Smooth muscle cell (in vitro differentiated cells): ENCODE data around the gene MIER1. TPM values are rescaled to one million over a fixed set of nuclear protein-coding genes. Genes with fewer than 3 reads are reported as not detected.

ENCODE experiments used
- DNase-seq: peaks from one replicate; lab custom pipeline; 2025; ENCODE audit not compliant: unreplicated experiment; lab: John Stamatoyannopoulos, UW
- H2AFZ ChIP-seq: fragments of 200-600 bp; sonication (generic); 2 replicates; pipeline ENCODE4 v1.6.0; 2016; ENCODE audit warnings: antibody characterized with exemption, low read depth, mild to moderate bottlenecking
- H3F3A ChIP-seq: fragments of 200-600 bp; sonication (generic); 2 replicates; pipeline ENCODE4 v1.6.0; 2017; ENCODE audit warnings: antibody characterized with exemption, low read depth
- H3K27ac ChIP-seq: fragments of 200-600 bp; sonication (generic); 2 replicates; pipeline ENCODE4 v1.5.1; 2016; ENCODE audit warnings: low read depth, mild to moderate bottlenecking
- H3K27me3 ChIP-seq: fragments of 200-600 bp; sonication (generic); 2 replicates; pipeline ENCODE4 v1.6.1; 2016; ENCODE audit warnings: low read depth, mild to moderate bottlenecking
- H3K36me3 ChIP-seq: fragments of 200-600 bp; sonication (generic); 2 replicates; pipeline ENCODE4 v1.5.1; 2016; ENCODE audit warnings: low read depth
- H3K4me1 ChIP-seq: fragments of 200-600 bp; sonication (generic); 2 replicates; pipeline ENCODE4 v1.5.1; 2016; ENCODE audit warnings: low read depth
- H3K4me2 ChIP-seq: fragments of 200-600 bp; sonication (generic); 2 replicates; pipeline ENCODE4 v1.6.0; 2016; ENCODE audit warnings: mild to moderate bottlenecking
- H3K4me3 ChIP-seq: fragments of 200-600 bp; sonication (generic); 2 replicates; pipeline ENCODE4 v1.5.1; 2016; ENCODE audit warnings: mild to moderate bottlenecking
- H3K79me2 ChIP-seq: fragments of 200-600 bp; sonication (generic); 2 replicates; pipeline ENCODE4 v1.6.0; 2016; ENCODE audit warnings: low read depth, mild to moderate bottlenecking
- H3K9ac ChIP-seq: fragments of 200-600 bp; sonication (generic); 2 replicates; pipeline ENCODE4 v1.6.0; 2016; ENCODE audit warnings: low read depth
- H3K9me3 ChIP-seq: fragments of 200-600 bp; sonication (generic); replicated peaks from 2 replicates; pipeline ENCODE4 v1.5.1; 2016; ENCODE audit warnings: low read depth
- H4K20me1 ChIP-seq: fragments of 200-600 bp; sonication (generic); 2 replicates; pipeline ENCODE4 v1.6.0; 2016; ENCODE audit warnings: low read depth
- CTCF ChIP-seq: fragments of 200-600 bp; sonication (generic); IDR thresholded peaks from 2 replicates; pipeline ENCODE4 v1.5.1; 2017; ENCODE audit warnings: borderline replicate concordance, mild to moderate bottlenecking, antibody characterized with exemption; ENCODE audit not compliant: insufficient read depth, poor library complexity, severe bottlenecking
- WGBS: methylation state at CpG from one replicate; pipeline ENCODE4 v1.1.7; 2016; ENCODE audit warnings: low lambda C conversion rate; 5-methylcytosine and 5-hydroxymethylcytosine counted together
- polyA plus RNA-seq: library from polyadenylated mRNA; unstranded; fragments of >200 nt; fragmentation: Nextera tagmentation; extraction: Ambion mirVana; gene quantifications from 2 replicates; pipeline ENCODE4 v1.2.1, GENCODE V29; 2016
- total RNA-seq: library from RNA; depleted of rRNA; stranded (reverse); fragments of >200 nt; gene quantifications from 2 replicates; pipeline ENCODE4 v1.2.3, GENCODE V29; 2014

The MIER1 gene
- total and polyA plus RNA-seq, 2 experiments from 2014 or later = 17.4 to 36.1 TPM

- Histone ChIP-seq H3K27me3 (no peaks in the 10 kb centered on the region), H3K27ac (peak overlapping the region; percentile 90), H3K4me2 (peak overlapping the region; percentile 67), H2AFZ (no peak overlapping the region), H3K4me3 (no peak overlapping the region), H3K9me3 (no peaks in the 10 kb centered on the region), H3K36me3 (no peaks in the 10 kb centered on the region), H3K4me1 (peaks cover 35% of the 10 kb centered on the region), H3F3A (peaks cover 47% of the 10 kb centered on the region), H4K20me1 (no peaks in the 10 kb centered on the region), H3K79me2 (peaks cover 18% of the 10 kb centered on the region), H3K9ac (peak overlapping the region; percentile 52)
- TF ChIP-seq CTCF = no peak
- DNase-seq = no peak
- 15% methylated on average over 2 of the region's 2 CpGs for WGBS
These were observed 93.8 kb downstream of the MIER1 start for GRCh38 chr1:67018574-67018973.

GRCh38 chr1:67019121-67019520 lies 94.3 kb downstream of the MIER1 start:
- Histone ChIP-seq H3K4me1 (peaks cover 35% of the 10 kb centered on the region), H4K20me1 (no peaks in the 10 kb centered on the region), H3K79me2 (peaks cover 15% of the 10 kb centered on the region), H3K4me3 (no peak overlapping the region), H3K4me2 (peak overlapping the region; percentile 67), H3K27me3 (no peaks in the 10 kb centered on the region), H3K9me3 (no peaks in the 10 kb centered on the region), H3F3A (peaks cover 47% of the 10 kb centered on the region), H2AFZ (no peak overlapping the region), H3K9ac (peak overlapping the region; percentile 10), H3K27ac (peak overlapping the region; percentile 90), H3K36me3 (no peaks in the 10 kb centered on the region)
- 49% methylated on average over 4 of the region's 4 CpGs for WGBS
- TF ChIP-seq CTCF = no peak
- no peak for DNase-seq

GRCh38 chr1:67019600-67020136 lies 94.9 kb downstream of the MIER1 start:
- Histone ChIP-seq H3K27me3 (no peaks in the 10 kb centered on the region), H3K79me2 (peaks cover 14% of the 10 kb centered on the region), H4K20me1 (no peaks in the 10 kb centered on the region), H3K4me1 (peaks cover 35% of the 10 kb centered on the region), H3K4me2 (peak overlapping the region; percentile 67), H3K9ac (peak overlapping the region; percentile 10), H2AFZ (no peak overlapping the region), H3K36me3 (no peaks in the 10 kb centered on the region), H3K4me3 (no peak overlapping the region), H3F3A (peaks cover 47% of the 10 kb centered on the region), H3K27ac (peak overlapping the region; percentile 90), H3K9me3 (no peaks in the 10 kb centered on the region)
- WGBS = 4% methylated on average over 1 of the region's 1 CpG
- no peak for TF ChIP-seq CTCF
- no peak for DNase-seq

- H3K9ac ChIP-seq = peak overlapping the region; percentile 10
- H3K79me2 ChIP-seq = peaks cover 16% of the 10 kb centered on the region
- peak overlapping the region; percentile 90 for H3K27ac ChIP-seq
- no peaks in the 10 kb centered on the region for H3K9me3 ChIP-seq
- no peaks in the 10 kb centered on the region for H3K36me3 ChIP-seq
- no peak for TF ChIP-seq CTCF
- H3K4me2 ChIP-seq = peak overlapping the region; percentile 67
- no peak for DNase-seq
- WGBS = 32% methylated on average over 2 of the region's 2 CpGs
- no peak overlapping the region for H2AFZ ChIP-seq
- H3K27me3 ChIP-seq = no peaks in the 10 kb centered on the region
- H3K4me1 ChIP-seq = peaks cover 35% of the 10 kb centered on the region
- no peaks in the 10 kb centered on the region for H4K20me1 ChIP-seq
- no peak overlapping the region for H3K4me3 ChIP-seq
- peaks cover 47% of the 10 kb centered on the region for H3F3A ChIP-seq
These were observed 95.5 kb downstream of the MIER1 start for GRCh38 chr1:67020304-67020703.
